ENCODE results near the gene LRRTM4. TPM values are rescaled to one million over a fixed set of nuclear protein-coding genes. Genes with fewer than 3 reads are reported as not detected.
A peak's percentile ranks its signal among the peaks of the same experiment; 100 is the strongest.

LRRTM4 gene
- total RNA-seq, 1 experiment from 2014 or later = 12.0 TPM

- Histone ChIP-seq H2BK120ac (ENCODE audit: low read depth, low read length, poor library complexity, severe bottlenecking) (no peak overlapping the region), H3K14ac (ENCODE audit: insufficient read depth, low read length) (no peak overlapping the region), H4K20me1 (ENCODE audit: control insufficient read depth, insufficient read depth, insufficient read length) (no peaks in the 10 kb centered on the region), H3K4me2 (ENCODE audit: insufficient read depth, insufficient read length, low read length) (no peak overlapping the region), H3K4ac (ENCODE audit: low read depth, low read length) (no peak overlapping the region), H2BK12ac (ENCODE audit: insufficient read length, low read depth, low read length) (no peak overlapping the region), H3T11ph (ENCODE audit: low read length) (no peak overlapping the region), H2AFZ (ENCODE audit: low read length) (no peak overlapping the region), H3K56ac (ENCODE audit: insufficient read length, low read depth, low read length) (no peak overlapping the region), H3K18ac (ENCODE audit: insufficient read length, low read depth, low read length) (no peak overlapping the region), H2AK5ac (ENCODE audit: insufficient read length, low read length) (no peak overlapping the region), H3K79me2 (ENCODE audit: insufficient read depth, low read length) (no peaks in the 10 kb centered on the region), H3K4me1 (ENCODE audit: insufficient read depth, low read length) (peaks cover 4% of the 10 kb centered on the region), H4K91ac (ENCODE audit: insufficient read length, low read depth, low read length) (no peak overlapping the region), H2BK20ac (ENCODE audit: low read depth, low read length, poor library complexity, severe bottlenecking) (no peak overlapping the region), H3K79me1 (ENCODE audit: insufficient read depth, low read depth, low read length, poor library complexity, severe bottlenecking) (no peaks in the 10 kb centered on the region), H3K9ac (ENCODE audit: extremely low read depth, insufficient read length, low read length) (no peak overlapping the region), H3K9me3 (ENCODE audit: control insufficient read depth, low read depth, low read length) (peaks cover 7% of the 10 kb centered on the region), H4K5ac (ENCODE audit: insufficient read length, low read depth, low read length) (no peak overlapping the region), H3K23me2 (ENCODE audit: insufficient read length, low read depth, low read length, poor library complexity, severe bottlenecking) (no peaks in the 10 kb centered on the region), H2BK15ac (ENCODE audit: low read depth, low read length) (no peak overlapping the region), H3K27me3 (ENCODE audit: insufficient read depth, low read length) (no peaks in the 10 kb centered on the region), H3K23ac (ENCODE audit: insufficient read length, low read depth, low read length) (no peak overlapping the region), H3K27ac (ENCODE audit: insufficient read length, low read depth, low read length) (no peak overlapping the region), H2BK5ac (ENCODE audit: insufficient read length, low read length) (no peak overlapping the region), H4K8ac (replicated peaks; ENCODE audit: insufficient read length, low read depth, low read length) (no peak overlapping the region)
- H3K4me3 Mint-ChIP-seq = no peak overlapping the region
- H3K4me1 Mint-ChIP-seq = peaks cover 29 to 33% of the 10 kb centered on the region in 2 experiments
- H3K27me3 Mint-ChIP-seq (ENCODE audit: low read depth) = no peaks in the 10 kb centered on the region
- TF ChIP-seq CTCF (conservative IDR thresholded peaks at IDR 0.05) = no peak
- H3K36me3 Mint-ChIP-seq (ENCODE audit: insufficient read depth in 1 of 3, low read depth in 3 of 3) = peaks cover 7 to 9% (median 8%) of the 10 kb centered on the region in 3 experiments
- peaks cover 7 to 8% of the 10 kb centered on the region in 2 experiments for H3K9me3 Mint-ChIP-seq
- no CpG with 5 or more reads among the region's 5 CpGs for WGBS (ENCODE audit: extremely low coverage, insufficient read length, low lambda C conversion rate)
- peak overlapping the region in 1 of 3 experiments; percentile 32; a peak in 3 of 7 replicates for H3K27ac Mint-ChIP-seq
- DNase-seq = no peak
These were observed 193.8 kb downstream of the LRRTM4 start for GRCh38 chr2:77328134-77328931.
